GM04504 (cell line): ENCODE results near the gene MIEF1.

Experiments
- DNase-seq: peaks from one replicate; pipeline ENCODE4 v3.0.0-alpha.2; 2012; ENCODE audit warnings: low read depth

MIEF1 gene

GRCh38 chr22:39502109-39502788 is at the start of gene MIEF1:
TSS of gene MIEF1 (plus strand) at chr22:39502290. CDS start at chr22:39511295, 9,005 bp downstream.
- DNase-seq = peak; percentile 89

- no peak for DNase-seq
Observed at GRCh38 chr22:39452740-39453040, 49.4 kb upstream of the MIEF1 start.

GRCh38 chr22:39453765-39454378 is 48.2 kb upstream of the MIEF1 start:
- DNase-seq = no peak

- no peak for DNase-seq
Observed at GRCh38 chr22:39454385-39454871, 47.7 kb upstream of the MIEF1 start.

GRCh38 chr22:39456522-39457197 is 45.4 kb upstream of the MIEF1 start, which contains the start of gene MGAT3:
TSS of gene MGAT3 (plus strand) at chr22:39457012. CDS start at chr22:39487348, 30,336 bp downstream.
- DNase-seq = no peak

GRCh38 chr22:39457198-39457555 is 44.9 kb upstream of the MIEF1 start:
- no peak for DNase-seq

GRCh38 chr22:39457556-39458443 is 44.3 kb upstream of the MIEF1 start:
- no peak for DNase-seq

- no peak for DNase-seq
Observed at GRCh38 chr22:39458444-39459083, 43.5 kb upstream of the MIEF1 start.

GRCh38 chr22:39459681-39460080 is 42.4 kb upstream of the MIEF1 start:
- DNase-seq = no peak

- DNase-seq = no peak
Observed at GRCh38 chr22:39462443-39463221, 39.5 kb upstream of the MIEF1 start.

- no peak for DNase-seq
Observed at GRCh38 chr22:39463277-39463676, 38.8 kb upstream of the MIEF1 start.

- DNase-seq = no peak
Observed at GRCh38 chr22:39463931-39464390, 38.1 kb upstream of the MIEF1 start.

- DNase-seq = no peak
Observed at GRCh38 chr22:39466228-39467006, 35.7 kb upstream of the MIEF1 start.

GRCh38 chr22:39467390-39467895 is 34.6 kb upstream of the MIEF1 start:
- DNase-seq = no peak

- no peak for DNase-seq
Observed at GRCh38 chr22:39468487-39469325, 33.4 kb upstream of the MIEF1 start.

GRCh38 chr22:39469326-39469680 is 32.8 kb upstream of the MIEF1 start:
- no peak for DNase-seq

GRCh38 chr22:39469681-39470450 is 32.2 kb upstream of the MIEF1 start:
- DNase-seq = no peak
